Right lobe of liver (tissue), 4 donors: ENCODE results near the gene CHST11.

Experiments used
- POLR2A ChIP-seq: fragments of 450-650 bp; IDR thresholded peaks from one replicate; pipeline ENCODE4 v1.6.1; 2017; ENCODE audit warnings: antibody characterized with exemption, mild to moderate bottlenecking
- TF ChIP-seq, protein P1 (sequence below), 4 donors: fragments of 200-600 bp in 3 of 4; fragments of 450-650 bp in 1 of 4; IDR thresholded peaks; one replicate each; pipeline versions ENCODE4 v1.5.1 to v1.8.0; 2016 to 2022; ENCODE audit warnings: antibody characterized with exemption in 4 of 4, mild to moderate bottlenecking in 2 of 4
- donor health status: DM: no; HTN: no; CAD: no.
- donor health status: DM: no; HTN: no; CAD: no.
- donor health status: DM: no; HTN: yes; CAD: no.

DNA sequence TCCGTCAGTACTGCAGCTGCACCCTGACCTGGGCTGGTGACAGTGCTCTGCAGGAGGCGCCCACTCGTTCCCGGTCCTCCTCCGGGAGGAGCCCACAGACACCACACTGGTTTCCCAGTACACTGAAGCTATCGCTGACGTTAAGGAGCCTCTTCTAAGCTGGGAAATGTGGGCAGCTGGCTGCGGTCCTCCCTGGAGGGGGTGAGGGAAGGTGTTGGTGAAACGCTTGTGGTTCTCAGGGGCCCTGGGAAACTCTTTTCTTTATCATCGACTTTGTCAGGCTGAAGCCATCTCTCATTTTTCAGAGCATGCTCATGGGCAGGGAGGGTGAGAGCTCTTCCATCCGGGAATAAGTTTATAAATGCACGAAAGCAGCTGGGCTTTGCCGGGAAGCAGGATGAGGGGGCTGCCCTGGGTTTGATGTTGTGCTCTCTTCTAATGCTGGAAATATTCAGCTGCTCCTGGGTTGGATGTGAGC lies 176.0 kb downstream of the CHST11 start:
- TF ChIP-seq, protein P1, sequence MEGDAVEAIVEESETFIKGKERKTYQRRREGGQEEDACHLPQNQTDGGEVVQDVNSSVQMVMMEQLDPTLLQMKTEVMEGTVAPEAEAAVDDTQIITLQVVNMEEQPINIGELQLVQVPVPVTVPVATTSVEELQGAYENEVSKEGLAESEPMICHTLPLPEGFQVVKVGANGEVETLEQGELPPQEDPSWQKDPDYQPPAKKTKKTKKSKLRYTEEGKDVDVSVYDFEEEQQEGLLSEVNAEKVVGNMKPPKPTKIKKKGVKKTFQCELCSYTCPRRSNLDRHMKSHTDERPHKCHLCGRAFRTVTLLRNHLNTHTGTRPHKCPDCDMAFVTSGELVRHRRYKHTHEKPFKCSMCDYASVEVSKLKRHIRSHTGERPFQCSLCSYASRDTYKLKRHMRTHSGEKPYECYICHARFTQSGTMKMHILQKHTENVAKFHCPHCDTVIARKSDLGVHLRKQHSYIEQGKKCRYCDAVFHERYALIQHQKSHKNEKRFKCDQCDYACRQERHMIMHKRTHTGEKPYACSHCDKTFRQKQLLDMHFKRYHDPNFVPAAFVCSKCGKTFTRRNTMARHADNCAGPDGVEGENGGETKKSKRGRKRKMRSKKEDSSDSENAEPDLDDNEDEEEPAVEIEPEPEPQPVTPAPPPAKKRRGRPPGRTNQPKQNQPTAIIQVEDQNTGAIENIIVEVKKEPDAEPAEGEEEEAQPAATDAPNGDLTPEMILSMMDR (IDR thresholded peaks at IDR 0.05): no peak
- TF ChIP-seq POLR2A: no peak
